NOMO-1 treated with dmso at 0.1 percent for 144 hours (cell line): Measurements from ENCODE around the gene STARD5.

Experiments
- DNase-seq: peaks from one replicate; lab custom pipeline; 2025; ENCODE audit not compliant: unreplicated experiment; lab: John Stamatoyannopoulos, UW

Gene STARD5

DNA sequence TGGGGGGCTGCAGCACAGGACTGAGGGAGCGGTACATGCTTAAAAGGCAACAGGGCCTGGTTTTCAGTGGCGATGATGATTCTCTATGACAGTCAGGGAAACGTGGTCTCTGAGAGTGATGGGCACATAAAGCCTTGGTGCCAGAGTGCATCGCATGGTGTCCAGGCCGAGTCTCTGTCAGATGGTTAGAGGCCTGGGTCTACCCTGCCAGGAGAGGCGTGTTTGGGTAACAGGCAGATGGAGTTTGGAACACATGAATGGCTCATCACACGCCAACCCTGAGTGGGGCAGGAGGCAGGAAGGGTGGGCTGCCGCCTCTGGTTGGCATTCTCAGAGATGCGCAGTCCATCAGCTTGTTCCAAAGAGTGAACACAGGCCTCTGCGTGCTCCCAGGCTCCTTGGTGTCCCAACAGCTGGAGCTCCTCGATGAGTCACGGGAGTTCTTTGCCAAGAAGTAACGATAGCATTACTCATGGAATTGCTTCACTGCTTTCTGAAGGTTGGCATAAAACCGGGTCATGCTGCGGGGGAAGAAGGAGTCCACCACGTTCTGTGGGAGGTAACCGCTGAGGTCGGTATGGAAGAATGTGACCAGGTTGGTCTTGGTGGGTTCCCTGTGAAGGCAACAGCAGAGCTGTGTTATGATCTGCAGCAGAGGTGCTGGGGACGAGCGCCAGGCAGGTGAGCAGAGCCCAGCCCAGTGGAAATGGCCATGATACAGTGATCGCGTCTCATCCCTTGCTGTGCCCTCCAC is 11.0 kb downstream of the STARD5 start:
- DNase-seq: peak; percentile 7

DNA sequence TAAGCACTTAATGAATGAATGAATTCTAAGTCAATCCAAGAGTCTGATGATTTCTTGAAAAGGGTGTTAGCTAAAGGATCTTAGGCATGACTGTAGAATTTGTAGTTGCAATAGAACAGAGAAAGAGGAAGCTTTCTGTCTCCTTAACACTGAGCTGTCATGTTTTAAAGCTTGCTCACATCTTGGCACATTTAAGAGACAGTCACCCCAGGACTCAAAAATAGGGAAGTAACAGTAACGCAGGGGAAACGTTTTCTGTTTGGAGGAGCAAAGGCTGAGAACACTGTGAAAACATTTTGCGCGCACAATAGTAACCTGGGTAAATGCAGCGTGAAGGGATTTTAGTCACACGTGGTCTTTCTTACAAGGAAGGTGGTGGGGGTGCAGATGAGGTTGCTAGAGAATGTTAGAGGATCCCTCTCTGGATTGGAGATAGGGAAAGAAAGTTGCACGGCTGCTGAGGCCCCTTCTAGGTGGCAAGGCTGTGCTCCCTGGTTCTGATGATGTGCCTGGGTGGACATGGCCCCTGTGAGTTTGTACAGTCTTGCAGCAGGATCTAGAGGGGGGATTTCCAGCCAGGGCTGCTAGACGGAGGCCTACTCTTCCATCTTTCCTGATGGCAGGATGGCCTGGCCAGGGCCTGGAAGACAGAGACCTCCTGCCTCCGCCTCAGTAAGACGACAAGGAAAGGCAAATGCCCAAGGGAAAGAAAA is 12.0 kb downstream of the STARD5 start:
- DNase-seq: peak; percentile 82

DNA sequence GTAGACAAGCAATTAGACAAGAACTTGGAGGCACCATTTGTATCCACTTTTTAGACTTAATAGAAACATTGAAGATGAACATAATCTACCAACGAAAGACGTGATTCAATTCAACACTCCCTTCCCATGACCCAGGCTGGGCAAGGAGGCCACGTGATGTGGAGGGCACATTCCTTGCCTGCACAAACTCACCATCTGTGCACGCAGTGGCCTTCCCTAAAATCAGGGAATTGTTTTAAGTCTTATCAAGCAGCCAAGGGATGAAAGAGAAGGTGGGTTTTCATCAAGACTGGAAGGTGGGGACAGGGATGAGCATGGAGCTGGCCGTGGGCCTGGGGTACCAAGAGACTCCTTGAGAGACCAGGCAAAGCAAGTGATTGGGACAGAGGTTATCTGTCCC is 13.5 kb downstream of the STARD5 start:
- DNase-seq: no peak

DNA sequence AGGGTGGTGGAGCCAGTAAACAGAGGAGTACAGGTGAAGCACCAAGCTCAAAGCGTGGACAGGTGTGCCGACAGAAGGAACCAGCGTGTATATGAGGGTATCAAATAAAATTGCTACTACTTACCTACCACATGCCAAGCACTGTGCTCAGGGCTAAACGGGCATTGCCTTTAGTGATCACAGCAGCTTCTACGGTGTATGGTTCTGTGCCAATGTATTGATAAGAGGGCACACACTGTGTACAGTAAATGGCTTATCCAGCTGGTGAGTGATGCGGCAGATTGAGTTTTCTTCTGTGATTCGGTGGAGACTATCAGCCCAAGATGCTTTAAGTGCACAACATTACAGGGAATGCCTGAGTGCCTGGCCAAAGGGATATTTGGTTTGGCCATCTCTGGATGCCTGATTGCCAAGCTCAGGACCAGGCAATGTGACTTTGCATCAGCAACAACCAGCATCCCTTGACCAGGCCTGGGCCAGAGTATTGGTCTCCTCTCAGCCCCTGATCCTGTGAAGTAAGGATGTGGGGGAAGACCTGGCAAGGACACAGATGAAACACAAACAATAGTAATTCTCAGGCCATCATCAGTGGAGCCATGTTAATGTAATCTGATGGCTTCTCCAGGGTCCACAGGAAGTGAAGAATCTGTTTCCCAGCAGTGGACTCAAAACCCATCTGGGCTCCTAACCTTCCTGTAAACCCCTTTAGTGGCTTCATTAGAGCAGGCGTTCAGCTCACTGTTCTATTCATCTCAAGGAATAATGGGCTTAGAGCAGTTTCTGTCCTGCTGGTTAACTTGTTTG is 14.1 kb downstream of the STARD5 start:
- DNase-seq: no peak

DNA sequence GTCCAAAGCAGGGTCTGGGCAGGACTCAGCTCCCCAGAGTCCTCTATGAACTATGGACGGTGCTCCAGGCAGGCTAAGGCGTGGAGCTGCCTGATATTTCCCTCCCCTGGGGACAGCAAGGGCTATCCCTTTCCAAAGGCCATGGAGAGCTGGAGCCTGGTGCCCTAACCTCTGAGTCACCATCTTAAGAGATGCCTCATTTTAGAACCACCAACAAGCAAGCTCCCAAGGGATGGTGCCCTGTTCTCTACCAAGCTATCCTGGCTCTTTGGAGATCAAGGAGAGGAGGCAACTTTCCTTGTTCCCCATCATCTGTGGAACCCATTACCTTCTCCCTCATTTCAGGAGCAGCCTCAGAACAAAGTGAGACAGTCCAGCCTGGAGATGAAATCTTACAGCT is 15.7 kb downstream of the STARD5 start:
- DNase-seq: no peak

DNA sequence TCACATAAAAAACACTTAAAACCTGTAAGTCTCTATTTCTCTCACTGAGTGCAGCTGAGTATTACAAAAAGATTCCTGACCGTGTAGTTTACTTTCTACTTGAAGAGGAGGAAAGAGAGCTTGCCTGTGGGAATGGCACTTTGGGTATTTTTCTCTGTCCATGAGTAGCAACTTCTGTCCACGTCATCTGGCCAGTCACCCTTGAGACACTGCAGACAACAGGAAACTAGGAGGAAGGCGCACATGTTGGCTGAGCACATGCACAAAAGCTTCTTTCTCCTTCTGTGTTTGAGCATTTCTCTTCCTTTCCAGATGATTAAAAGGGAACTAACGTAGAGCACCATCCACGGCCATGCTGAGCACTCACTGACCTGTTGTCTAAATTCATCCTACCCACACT is 19.7 kb downstream of the STARD5 start:
- DNase-seq: peak; percentile 35

DNA sequence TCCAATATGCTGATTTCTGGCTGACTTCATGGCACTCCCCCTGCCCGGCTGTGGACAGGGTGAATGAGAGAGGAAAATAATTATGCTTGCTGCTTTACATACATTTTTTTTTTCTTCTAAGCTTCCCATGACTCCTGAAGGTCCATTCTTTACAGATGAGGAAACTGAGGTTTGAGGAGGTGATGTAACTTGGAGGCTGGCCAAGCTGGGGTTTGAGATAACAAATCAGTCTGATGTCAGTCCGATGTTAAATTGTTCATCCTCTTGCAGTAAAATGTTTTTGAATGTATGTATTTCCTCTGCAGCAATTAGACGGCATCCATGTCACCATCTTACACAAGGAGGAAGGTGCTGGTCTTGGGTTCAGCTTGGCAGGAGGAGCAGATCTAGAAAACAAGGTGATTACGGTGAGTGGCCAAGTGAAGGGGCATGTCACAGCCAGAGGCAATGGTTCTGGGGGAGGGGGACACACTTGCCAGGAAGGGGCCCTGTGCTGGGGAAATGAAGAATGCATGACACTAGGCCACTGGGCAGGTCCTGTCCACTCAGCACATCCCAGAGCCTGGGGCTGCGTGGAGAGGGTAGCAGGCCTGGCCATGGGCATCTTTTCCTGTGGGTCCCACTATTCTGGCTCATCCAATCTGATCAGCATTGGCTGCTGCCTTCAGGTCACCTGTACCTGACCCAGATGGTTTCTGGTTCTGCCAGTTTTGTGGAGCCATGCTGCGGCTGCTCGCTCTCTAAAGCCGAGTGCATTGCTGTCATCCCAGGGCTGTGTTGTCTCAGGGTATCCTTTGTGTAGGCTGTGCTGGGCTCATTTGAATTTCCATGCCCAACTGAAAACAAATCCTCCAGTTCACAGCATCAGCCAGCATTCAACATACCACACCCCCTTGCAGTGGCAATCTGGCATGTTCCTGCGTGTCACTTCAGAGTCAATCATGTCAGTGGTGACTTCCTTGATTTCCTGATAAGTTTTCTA is 20.4 kb downstream of the STARD5 start:
- DNase-seq: no peak

DNA sequence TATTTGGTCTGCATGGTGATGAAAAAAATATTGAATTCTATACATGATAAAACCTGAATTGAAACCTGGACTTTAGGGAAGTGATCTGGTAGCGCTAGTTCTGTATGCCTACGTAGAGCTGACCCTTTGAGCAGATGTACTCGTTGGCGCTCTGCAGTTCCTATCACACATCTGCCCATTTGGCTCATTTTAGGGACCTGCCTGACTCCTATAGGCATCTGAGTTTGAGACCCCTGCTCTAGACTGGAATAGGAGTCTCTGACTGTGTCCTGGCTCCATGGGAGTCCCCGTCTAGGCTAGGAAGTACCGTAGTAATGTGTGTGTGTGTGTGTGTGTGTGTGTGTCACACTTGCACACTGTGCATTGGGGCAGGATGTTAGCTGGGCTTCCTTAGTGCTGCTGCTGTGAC is 21.2 kb downstream of the STARD5 start:
- DNase-seq: peak; percentile 10

DNA sequence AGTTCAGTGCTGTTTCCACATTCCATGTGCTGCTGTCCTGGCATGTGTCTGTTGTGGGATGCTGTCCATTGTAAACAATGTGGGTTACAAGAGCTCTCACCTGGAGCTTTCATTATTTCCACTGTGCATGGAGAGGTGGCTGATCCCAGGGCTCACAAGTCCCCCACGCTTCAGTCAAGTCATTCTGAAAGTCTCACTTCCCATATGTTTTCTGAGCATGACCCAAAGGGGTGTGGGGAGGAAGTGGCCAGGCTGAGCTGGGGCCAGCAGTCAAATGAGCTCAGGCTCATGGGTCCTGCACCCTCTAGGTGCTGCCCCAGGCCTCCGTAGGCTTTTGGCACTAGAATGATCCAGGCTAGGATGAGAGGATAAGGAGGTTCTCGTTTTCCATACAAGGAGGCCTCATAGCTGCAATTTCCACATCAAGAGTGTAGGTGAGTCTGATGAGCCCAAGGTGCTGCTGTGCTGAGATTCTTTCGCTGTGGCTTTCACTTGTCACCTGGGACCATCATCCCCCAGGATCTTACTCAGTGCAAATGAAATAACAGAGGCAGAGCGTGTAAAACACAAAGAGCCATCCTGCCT is 22.0 kb downstream of the STARD5 start:
- DNase-seq: peak; percentile 60

DNA sequence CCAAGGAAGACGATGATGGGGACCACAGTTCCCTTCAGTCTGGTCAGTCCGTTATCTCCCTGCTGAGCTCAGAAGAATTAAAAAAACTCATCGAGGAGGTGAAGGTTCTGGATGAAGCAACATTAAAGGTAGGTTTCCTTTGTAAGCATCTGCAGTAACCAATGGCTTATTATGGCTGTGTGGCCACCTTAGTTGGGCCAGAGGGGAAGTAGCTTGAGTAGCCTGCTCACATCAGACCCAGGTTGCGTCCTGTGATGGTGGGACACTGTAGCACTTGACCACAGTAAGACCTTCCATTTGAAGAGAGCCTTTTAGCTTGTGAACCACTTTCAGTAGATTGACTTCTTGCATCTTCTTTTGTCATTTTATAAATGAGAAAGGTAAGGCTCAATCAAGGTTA is 22.6 kb downstream of the STARD5 start:
- DNase-seq: no peak

DNA sequence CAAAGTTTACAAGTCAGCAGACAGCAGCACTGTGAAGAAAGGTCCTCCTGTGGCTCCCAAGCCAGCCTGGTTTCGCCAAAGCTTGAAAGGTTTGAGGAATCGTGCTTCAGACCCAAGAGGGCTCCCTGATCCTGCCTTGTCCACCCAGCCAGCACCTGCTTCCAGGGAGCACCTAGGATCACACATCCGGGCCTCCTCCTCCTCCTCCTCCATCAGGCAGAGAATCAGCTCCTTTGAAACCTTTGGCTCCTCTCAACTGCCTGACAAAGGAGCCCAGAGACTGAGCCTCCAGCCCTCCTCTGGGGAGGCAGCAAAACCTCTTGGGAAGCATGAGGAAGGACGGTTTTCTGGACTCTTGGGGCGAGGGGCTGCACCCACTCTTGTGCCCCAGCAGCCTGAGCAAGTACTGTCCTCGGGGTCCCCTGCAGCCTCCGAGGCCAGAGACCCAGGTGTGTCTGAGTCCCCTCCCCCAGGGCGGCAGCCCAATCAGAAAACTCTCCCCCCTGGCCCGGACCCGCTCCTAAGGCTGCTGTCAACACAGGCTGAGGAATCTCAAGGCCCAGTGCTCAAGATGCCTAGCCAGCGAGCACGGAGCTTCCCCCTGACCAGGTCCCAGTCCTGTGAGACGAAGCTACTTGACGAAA is 24.2 kb downstream of the STARD5 start:
- no peak for DNase-seq

DNA sequence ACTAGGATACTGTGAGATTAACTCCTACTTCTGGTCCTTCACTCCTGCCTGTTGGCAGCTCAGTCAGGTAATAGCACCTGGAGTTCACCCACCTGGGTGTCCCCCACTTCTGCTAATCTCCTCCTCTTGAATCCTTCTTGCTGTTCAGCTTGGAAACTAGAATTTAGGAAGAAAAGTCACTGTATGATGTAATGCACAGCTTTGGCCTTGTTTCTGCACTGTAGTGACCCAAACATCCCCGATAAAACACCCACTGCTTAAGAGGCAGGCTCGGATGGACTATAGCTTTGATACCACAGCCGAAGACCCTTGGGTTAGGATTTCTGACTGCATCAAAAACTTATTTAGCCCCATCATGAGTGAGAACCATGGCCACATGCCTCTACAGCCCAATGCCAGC is 24.8 kb downstream of the STARD5 start:
- no peak for DNase-seq

DNA sequence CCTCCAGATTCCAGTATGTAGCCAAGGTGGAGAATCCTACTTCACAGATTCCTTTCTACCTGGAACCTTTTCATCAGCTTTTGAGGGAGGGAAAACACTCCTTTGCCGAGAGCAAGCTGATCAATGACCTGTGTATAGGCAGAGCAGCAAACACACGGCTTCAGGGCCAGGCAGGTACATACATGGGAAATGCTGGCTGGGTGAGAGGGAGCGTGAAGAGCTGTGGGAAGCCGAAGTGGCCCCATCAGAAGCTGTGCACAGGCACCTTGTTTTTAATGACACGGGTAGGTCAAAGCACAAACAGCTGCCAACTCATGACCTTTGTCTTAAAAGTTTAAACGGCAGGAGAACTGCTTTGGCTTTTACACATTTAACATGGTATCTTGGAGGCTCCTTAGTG is 25.3 kb downstream of the STARD5 start:
- no peak for DNase-seq

DNA sequence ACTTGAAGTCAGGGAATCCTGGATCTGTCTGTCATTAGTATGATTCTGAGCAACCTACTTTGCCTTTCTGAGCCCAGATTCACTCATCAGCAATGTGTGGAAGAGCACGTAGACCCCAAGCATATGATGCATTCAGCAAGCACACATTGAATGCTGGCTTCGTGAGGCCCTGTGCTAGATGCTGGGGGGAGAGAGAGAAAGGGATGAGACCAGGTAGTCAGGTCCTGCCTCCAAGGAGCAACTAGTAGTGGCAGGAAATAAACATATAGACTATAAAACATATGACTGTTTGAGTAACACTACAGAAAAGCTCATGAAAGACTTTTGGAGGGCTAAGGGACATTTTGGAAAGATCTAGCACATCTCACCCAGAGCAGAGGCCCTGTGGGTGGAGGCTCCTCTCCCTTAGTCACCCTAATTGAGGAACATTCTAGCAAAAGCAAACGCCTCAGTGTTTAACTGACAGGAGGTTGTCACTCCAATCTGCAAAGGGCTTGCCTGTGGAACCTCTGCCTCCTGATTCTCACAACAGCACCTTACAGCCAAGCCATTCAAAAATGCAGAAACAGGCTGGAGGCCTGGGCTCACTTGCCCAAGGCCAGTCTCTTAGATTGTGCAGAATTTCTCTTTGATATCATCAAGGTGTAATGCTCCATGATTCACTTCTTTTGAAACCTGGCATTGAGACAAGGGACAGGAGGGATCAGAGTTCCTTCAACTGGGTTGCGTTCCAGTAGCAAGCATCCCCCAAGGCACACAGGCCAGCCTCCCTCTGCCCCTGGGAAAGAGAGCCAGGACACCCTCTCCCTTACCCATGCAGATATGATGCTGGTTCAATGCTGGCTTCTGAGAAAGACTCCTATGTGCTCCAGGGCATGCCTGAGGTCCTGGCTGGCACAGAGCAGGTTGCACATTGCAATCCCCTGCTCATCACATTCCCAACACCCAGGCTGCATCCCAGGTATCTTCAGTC is 26.1 kb downstream of the STARD5 start:
- DNase-seq: no peak

DNA sequence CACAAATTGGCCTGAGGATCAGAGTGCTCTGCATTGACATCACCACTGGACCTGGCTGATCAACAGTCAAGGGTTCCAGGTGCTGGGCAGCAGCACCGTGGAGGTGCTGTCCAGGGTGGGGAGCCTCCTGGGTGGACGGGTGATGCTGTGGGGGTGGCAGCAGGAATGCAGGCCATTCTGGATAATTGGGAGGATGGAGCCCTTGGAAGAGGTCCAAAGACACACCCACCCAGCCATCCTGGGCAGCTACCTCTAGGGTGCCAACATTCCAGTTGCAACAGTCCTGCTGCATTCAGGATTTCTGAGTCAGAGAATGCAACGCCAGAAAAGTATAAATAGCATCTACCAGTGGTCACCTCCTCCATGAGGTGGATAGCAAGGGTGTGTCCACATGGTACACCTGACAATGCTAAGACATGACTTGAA is 26.8 kb downstream of the STARD5 start:
- no peak for DNase-seq

DNA sequence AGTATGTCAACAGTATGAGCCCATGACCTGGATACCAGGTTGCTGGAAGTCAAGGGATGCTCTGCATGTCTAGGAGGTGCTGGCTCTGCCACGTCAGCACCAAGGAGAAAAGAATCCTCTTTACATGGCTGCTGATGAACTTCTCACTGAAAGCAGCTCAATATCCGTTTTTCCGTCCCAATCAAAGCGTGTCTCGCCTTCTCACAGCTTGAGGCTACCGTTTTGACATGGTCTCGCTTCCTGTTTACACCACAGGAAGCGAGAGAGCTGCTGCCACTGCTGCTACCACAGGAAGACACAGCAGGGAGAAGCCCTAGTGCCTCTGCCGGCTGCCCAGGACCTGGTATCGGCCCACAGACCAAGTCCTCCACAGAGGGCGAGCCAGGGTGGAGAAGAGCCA is 27.3 kb downstream of the STARD5 start:
- DNase-seq: peak; percentile 70

DNA sequence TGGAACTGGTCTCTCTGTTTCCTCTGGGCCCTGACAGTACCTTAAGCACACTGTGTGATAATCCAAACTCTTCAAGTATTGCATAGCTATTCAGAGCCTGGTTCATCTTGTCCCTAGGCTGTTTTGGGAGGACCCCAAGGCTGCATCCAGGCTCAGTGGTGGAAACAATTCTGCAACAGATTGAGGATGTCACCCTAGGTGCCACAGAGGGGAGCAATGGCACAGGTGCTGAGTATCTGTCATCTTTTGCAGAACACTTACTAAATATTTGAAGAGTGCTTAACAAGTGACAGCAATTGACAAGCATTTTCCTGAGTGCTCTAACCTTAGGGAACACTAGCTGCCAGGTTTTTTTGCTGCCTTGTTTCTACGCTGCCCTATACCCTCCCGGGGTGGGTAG is 27.8 kb downstream of the STARD5 start:
- DNase-seq: no peak

DNA sequence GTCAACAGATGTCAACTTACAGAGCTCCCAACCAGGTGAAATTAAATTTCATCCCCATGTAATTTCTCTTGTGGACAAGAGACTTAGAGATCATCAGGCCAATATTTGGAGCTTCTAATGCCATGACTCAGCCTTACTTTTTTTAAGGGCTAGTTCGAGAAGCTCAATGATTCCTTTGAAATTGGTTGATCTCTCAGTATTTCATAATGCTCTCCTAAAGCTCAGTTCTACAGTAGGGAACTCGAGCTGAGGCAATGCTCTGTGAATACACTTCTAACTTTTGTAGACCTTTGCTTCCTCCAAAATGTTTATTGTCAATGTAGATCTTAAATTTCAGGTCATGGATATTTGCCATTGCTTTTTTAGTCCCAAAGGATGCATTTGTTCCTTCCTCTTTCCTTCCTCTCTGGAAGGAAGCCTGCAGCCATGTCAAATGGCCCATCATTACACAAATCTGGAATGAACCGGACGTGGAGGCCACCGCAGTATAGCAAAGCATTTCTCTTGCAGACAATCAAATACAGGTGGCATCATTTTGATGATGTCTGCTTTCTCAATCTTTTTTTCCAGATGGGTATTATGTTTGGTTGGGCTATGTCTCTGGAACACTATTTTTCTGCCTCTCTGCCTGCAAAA is 28.3 kb downstream of the STARD5 start:
- no peak for DNase-seq
